HG02884 (cell line): ENCODE results near the gene HS6ST1.

Source experiments
- ATAC-seq: cut with Tn5 transposase; IDR thresholded peaks from one replicate; pipeline ENCODE4 v1.9.1; 2021; ENCODE audit warnings: mild to moderate bottlenecking, moderate library complexity; ENCODE audit not compliant: unreplicated experiment

The HS6ST1 gene

DNA sequence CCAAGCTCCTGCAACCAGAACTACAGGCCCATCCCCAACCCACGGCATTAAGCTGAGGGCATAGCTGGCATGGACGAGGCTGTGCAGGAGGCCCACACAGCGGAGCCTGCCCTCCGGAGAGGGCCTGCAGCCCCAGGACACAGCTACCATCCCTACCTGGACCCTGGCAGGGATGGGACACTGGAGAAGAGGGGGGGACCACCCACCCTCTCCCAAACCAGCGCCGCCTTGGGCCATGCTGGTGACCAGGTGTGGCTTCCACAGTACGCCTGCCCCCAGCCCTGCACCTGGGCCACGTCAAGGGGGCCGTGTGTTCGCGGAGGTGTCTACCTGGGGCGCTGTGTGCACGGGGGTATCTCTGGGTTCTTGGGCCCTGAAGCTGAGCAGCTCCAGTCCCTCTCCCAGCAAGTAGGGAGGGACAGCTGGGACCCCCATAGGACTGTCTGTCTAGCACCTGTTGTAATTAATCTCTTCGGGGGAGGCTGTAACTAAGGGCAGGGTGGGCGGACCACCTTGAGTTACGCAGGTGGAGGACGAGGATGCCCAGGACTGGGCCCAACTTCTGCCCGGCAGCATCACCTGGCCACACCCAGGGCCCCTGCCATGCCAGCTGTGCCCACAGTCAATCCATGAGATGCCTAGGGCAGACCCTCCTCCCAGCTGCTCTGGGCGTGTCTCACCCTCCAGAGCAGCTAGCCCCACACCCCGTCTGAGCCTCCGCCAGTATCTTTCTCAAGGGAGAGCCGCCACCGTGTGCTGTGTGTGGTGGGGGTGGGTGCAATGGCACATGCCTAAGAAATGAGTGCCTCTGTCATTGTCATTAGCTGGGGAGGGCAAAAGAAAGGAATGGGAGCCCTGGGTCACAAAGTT is 18.3 kb downstream of the HS6ST1 start:
- no peak for ATAC-seq

DNA sequence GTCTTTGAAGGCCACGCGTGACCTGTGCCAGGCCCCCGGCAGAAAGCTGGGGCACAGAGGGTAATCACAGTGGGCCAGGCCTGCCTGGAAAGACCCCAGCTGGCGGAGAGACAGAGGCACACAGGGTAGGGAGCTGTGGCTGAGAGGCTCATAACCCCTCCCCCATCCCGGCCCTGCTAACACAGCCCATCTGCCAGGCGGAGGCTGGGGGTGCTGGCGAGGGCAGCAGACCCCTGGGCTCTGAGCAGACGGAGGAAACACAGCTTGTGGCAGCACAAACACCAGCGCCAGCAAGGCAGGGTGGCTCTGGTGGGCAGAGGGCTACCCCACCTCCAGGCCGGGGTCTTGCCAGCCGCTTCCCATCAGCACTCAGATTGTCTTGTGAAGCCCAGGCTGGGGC is 19.0 kb downstream of the HS6ST1 start:
- no peak for ATAC-seq

DNA sequence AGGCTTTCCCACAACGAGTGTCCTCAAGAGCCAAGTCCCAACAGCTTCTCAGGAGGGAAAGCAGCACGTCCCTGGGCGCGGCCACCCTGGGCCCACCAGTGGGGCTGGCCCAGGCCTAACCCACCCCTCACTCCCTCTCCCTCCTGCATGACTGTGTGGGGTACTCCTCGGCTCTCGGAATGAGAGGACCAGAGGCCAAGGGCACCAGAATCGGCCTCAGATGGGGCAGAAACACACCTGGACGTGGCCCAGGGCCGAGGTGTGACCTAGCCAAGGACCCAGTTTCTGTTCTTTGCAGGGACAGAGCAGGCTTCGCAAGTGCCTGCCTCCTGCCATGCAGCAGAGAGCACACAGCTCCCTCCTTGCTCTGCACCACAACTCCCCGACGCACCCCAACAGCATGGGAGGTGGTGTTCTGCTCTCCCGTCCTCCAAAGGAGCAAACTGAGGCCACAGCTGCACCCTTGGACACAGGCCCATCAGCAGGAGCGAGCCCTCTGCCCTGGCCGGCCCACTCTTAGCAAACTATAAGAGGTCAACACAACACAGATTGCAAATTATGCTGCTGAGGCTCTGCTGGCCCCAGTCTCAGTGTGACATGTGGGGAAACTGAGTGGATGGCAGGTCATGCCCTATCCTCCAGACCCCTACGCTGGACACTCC is 19.7 kb downstream of the HS6ST1 start:
- no peak for ATAC-seq

DNA sequence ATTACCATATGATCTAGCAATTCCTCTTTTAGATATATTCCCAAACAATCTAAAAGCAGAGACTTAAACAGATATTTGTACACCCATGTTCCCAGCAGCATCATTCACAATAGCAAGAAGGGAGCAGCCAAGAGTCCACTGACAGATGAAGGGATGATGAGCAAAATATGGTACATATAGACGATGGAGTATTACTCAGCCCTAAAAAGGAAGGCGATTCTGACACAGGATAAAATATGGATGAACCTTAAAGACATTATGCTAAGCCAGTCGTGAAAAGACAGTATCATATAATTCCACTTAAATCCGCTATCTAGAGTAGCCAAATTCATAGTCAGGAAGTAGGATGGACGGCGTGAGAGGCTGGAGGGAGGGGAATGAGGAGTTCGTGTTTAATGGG is 20.4 kb downstream of the HS6ST1 start:
- ATAC-seq: no peak

DNA sequence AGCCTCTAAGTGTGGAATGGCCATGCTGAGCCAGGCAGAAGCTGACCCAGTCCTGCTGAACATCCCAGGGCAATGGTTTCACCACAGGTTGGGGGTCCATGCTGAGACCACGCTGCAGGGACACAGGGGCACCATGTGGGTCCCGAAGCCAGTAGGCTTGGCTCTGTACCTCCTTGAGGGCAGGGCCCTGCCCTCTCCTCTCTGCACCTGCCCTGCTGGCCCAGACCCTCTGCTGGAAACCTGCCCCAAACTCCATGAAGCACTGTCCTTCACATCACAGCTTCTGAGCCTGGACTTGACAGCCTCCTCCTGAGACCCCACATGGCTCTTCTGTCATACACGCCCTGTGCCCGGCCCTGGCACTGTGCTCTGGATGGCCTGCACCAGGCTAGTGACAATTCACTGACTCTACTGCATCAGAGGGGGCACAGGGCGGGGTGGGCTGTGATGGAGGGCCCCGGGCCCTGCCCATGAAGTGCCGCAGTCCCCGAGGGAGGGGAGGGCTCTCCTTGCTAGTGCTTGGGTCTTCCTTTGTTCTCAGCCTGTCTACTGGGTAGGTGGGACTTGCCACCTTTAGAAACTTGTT is 24.7 kb downstream of the HS6ST1 start:
- ATAC-seq: no peak

DNA sequence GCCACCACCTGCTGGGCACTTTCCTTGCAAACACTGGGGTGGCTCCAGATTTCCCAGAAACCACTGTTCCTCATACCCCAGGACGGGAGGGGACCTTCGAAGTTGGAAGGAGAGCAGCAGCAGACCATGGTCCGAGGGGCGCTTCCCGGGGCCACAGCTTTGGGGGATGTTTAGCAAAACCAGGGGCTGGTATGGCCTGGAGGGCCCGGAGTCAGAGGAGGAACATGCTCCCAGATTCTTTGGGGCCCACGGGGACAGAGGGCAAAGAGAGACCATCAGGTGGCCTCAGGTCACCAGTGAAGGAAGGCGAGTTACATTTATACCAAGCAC is 25.3 kb downstream of the HS6ST1 start:
- no peak for ATAC-seq

DNA sequence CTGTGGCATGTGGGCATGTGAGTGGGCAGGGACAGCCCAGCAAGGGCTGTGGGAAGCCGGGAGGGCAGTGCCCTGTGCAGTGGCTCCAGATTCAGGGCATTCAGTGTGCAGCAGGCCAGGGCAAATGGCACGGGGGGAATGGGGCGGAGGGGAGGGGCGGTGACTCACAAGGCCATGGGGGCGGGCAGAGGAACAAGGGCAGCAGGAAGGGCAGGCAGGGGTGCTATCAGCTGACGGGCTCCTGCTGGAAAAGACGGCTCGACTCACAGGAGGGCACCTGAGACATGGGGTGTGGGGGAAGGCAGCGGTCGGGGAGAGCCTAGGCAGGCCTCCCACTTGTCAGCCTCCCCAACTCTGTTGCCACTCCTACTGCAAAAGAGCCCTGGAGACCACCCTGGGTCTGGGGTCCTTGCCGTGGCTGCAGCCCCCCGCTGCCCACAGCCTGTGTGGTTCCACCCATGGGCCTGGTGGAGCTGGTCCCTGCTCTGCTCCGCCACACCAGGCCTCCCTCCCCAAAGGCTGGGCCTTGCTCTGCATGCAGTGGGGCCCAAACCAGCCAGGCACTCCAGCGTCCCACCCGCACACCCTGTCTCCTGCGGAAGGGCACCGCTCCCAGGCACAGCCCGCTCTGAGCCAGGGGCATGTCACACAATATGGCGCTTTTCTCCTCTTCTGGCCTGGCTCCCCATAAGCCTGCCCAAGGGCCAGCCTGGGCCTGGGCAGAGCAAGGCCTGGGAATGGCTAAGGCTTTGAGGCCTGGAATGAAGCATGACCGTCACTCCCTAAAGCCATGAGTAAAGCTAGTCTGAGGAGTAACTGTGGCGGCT is 25.9 kb downstream of the HS6ST1 start:
- ATAC-seq: no peak

DNA sequence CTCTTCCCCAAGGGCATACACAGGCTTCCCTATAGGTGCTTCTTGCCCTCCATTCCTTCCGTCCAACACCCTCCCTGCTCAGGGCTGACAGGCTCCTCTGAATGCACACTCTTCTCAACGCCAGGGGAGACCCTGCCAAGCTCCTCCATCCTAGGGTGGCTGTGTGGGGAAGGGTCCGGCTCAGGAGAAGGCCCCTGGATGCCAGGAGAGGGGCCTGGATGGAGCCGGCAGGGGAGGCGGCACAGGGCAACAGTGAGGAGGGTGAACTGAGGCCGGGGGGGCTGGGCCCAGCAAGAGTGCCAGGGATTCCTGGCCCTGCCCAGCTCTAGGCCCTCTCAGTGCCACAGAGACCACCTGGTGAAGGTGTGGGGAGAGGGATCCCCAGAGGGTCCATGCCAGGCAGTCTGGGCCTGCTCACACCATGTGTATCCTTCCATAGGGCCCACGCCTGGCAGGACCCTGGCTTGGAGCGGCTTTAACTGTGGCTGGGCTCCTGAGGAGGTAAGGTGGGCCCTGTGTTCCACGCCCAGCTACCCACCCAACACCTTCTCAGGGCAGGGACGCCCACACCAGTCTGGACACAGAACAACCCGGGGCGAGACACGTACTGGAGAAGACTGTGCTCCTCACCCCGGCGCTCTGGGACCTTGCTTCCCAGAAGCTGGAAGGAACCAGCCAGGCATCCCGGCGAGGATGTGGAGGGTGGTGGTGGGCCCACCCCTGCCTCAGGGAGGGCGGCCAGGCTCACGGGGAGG is 26.6 kb downstream of the HS6ST1 start:
- no peak for ATAC-seq

DNA sequence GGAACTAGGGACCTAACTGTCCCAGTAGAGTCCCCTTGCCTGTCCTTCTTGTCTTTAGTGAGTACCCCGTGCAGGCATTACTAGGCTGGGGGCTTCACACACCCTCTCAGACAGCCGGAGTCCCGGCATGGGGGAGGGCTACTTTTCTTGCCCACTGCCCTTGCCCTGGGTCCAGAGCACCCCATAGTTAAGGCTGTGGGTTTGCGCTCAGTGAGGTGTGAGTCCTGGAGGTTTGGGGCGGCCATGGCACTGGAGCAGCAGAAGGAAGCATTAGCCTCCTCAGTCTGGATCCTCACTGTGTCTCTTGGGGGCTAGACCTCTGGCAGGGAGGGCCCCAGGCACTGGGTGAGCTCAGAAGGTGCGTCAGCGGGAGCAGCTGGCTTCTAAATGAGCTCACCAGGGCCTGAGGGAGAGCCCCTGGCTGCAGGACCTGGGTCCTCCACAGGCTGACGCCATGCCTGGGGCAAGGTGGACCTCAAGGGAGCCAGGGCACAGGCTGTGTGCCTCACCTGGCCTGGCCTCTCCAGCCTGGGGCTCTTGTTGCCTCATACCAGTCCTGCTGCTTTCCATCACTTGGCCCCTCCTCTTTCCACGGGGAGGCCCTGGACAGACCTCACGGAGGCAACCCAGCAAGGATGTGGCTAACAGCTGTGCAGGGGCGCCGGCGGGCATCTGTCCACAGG is 27.4 kb downstream of the HS6ST1 start:
- no peak for ATAC-seq

DNA sequence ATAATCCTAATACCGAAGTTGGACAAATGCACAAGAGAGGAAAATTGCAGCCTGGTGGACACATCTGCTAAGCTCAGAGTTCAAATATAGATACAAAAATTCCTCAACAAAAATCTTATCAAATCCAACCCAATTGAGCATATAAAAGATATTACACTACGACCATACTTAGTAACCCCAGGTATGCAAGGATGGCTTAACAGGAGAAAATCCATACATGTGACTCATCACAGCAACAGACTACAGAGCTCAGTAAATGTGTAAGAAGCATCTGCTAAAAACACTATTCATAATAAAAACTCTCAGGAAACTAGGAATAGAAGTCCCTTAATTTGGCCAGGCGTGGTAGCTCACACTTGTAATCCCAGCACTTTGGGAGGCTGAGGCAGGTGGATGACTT is 28.3 kb downstream of the HS6ST1 start:
- ATAC-seq: no peak

DNA sequence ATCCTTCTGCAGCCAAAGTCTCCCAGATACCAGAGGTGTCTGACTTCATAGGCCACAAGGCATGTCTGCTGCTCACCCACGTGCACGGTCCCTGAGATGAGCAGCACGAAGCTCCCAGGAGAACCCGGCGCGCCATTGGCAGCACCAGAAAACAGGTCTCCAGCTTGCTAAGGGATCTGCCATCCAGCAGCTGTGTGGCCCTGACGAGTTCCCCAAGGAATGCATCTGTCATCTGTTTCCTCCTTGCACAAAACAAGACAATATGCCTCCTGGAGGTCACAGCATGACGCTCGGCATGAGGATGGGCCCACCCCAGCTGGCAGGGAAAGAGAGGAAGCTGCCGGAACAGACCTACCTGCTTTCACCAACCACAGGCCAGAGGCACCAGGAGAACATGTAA is 29.2 kb downstream of the HS6ST1 start:
- no peak for ATAC-seq

DNA sequence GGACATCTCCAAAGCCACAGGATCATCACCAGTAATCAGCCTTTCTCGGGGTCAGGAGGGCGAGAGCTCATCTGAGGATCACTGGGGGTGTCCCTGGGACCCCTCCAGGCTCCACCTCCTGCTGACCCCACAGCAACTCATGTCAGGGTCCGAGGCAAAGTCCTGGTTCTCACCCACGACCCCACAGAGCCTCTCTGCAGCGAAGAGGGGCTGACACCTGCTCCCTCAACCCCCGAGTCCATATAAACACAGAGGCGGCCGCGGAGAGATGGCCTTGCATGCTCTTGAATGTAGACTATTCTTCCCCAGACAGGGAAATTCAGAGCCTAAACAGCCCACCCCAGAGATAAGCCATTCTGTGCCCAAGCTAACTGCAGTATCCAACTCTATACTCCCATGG is 29.9 kb downstream of the HS6ST1 start:
- no peak for ATAC-seq

DNA sequence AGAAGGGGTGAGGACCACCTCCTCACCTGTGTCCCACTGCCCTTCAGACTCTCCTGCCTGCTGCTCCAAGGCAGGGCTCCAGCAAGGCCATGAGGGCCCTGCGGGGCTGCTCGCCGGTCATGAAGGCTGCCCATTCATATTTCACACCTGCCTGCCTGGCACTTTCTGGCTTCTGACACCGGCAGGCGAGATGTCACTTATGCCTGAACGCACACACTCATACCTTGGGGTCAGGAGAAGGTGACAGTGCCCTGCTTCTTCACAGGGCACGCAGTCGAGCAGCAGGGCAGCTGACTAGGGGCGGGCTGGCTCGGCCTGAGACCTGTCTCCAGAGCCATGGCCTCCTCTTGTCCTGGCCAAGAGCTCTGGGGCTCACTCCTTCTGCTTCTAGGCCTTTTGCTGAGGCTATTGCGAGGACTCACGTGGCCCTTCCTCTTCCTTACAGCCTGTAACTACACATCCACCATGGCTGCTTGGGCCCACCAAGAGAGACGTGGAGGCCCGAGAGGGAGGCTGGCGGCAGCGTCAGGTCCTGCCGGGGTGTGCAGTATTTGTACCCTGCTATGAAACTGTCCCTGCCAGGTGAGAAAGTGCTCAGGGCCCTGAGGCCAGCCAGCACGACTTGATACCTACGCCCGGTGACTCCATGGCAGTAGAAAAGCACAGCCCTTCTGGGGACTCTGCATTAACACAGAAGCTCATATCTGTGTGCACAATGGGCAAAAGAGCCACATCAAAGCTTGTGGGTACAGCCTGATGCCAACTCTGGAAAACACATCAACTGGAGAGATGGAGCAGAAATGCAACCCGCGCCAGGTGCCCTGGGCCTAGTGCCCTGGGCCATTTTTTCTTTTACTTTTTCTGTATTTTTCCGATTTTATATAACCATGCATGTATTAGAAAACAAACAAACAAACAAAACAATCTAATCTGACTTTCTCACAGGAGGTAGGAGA is 30.6 kb downstream of the HS6ST1 start:
- no peak for ATAC-seq

DNA sequence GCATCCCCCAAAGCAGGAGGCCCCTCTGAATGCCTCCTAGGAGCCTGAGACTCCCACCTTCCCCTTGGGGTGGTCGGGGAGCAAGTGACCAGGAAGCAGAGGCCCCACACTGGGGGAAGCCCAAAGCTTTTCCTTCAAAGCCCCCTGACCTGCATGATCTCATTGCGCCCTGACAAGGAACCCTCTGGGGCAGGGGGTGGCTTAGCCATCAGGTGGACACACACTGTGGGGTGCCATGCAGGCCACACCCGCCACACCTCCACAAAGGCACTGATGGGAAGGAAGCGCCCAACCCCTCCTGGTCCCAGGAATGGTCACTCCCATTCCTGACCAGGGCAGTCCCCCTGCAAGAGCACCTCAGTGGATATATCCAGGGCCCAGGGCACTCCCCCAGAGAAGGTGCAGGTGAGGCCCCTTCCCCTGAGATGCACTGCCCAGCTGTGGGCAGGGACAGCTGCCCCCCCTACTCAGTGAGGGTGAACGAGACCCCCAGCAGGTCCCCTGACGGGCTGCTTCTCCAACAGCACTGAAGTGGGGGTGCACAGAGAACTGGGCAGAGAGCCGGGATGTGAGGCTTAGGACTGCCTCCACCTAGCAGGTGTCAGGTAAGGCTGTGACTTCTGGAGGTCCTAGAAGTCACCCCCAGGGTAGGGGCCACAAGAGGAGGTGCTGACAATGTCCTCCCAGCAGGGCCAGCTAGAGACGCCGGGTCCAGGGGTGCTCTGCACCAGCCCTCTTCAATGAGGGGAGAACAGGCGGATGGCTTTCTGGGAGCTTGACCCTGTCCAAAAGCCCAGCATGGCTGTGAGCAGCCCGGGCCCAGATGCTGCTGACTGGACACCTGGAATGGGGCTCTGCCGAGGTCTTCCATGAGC is 31.5 kb downstream of the HS6ST1 start:
- no peak for ATAC-seq

DNA sequence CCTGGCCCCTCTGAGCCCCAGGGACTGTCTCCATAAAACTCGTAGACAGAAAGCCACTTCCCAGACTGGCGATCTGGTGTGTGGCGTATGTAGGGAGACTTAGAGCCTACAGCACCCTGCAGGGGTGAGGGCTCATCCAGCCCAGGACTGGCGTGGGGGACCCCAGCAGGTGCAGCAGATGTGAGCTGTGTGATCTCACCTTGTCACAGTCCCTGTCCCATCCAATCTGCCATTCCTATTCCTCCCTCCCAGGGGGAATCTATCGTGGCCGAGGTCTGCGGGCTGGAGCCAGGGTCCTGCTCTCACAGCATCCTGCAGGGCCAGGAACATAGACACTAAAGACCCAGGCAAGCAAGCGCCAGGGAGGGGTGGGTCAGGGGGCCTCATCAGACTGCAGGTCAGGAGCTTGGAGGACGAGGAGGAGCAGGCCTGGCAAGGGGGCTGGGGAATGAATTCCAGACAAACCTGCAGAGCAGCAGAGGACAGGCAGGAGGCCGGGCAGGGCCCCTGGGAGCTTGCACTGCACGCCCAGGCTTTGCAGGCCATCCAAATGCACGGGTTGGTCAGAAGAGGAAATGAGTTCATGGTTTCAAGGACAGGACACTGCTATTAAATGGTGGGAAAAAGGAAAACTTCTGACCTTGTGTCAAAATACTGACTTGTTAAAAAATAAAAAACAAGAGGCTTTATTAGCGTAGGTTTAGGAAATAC is 32.5 kb downstream of the HS6ST1 start:
- ATAC-seq: no peak

DNA sequence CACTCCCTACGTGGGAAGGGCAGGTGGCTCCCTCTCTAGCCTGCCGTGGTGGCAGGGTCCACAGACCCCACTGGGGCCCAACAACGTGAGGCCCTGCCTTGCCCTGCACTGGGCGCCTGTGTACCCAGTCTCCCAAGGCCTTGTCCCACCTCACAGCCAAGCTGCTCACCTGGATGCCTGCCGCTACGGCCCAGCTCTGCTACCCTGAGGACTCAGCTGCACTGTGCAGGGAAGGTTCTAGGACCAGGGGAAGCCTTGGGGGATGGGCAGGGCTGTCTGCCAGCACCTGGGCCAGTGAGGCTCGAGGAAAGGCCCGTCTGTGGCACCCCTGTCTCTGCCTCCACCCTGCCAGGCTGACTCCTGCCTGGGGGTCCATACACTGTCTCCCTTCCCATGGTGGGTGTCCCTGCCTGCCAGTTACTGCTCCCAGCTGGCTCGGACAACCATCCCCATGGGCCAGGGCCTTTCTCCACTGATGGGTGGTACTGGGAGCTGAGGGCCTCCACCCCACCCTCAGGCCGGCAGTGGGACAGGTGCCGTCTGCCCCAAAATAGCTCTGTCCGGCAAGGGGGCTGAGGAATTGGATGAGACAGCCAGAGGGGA is 33.2 kb downstream of the HS6ST1 start:
- ATAC-seq: no peak

DNA sequence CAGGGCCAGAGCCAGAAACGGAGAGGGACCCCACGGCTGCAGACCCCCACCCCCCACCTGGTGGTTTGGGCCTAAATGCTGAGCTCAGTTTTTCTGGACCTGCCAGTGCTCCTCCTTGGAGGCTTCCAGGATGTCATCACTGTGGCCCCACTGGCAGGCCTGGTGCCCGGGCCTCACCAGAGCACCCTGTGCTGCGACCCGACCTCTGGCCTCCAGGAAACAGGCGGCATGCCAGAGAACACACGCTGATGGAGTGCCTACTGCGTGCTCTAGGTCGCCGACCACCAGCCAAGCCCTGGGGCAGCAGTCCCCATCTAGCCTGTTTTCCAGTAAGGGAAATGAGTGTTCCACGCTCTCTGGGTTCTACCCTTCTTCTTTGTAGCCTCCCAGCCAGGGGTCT is 33.8 kb downstream of the HS6ST1 start:
- no peak for ATAC-seq
